ENCODE data around the gene VKORC1.

VKORC1 gene

DNA sequence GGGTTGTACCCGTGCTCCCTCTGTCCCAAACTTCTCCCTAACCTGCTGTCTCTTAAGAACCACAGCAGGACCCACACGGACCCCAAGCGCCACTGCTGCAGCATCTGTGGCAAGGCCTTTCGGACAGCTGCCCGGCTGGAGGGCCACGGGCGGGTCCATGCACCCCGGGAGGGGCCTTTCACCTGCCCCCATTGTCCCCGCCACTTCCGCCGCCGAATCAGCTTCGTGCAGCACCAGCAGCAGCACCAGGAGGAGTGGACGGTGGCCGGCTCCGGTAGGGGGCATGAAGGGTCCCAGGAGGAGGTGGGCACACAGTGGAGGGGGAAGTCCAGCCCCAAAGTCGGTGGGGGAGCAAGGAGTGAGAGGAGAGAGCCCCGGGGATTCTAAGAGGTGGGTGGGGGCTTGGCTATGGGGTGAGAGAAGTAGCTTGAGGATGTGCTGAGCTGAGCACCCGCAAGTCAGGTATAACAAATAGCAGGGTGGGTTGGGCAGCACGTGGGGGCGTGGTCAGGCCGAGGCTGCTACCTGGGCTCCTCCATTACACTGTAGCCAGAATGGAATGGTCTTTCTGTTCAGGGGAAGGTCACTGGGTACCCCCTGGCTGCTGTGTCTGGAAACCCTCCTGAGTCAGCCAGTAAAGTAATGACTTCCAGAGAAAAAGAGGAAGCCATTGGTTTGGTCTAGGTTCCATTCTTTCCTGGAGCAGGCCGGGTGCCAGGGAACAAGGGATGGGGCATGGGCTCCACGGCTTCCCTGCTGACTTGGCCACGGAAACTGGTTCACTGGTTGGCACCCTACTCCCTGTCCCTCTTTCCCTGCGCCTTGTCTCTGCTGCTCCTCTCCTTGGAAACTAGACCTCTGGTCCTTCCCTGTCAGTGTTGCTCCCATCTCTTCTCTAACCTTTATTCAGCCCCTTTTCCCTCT is 12.9 kb downstream of the VKORC1 start:
- DNase-seq: no peak

DNA sequence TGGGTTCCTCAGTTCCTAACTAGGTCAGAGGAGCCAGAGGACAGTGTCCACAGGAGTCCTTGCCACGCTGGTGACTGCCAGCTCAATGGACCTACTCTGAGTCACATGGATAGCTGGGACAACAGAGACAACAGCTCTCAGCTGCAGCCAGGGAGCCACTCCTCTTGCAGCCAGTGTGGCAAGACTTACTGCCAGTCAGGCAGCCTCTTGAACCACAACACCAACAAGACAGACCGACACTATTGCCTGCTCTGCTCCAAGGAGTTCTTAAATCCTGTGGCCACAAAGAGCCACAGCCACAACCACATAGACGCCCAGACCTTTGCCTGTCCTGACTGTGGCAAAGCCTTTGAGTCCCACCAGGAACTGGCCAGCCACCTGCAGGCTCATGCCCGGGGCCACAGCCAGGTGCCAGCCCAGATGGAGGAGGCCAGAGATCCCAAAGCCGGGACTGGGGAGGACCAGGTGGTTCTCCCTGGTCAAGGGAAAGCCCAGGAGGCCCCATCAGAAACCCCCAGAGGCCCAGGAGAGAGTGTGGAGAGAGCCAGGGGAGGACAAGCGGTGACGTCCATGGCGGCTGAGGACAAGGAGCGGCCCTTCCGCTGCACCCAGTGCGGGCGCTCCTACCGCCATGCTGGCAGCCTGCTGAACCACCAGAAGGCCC is 13.7 kb downstream of the VKORC1 start:
- DNase-seq: no peak

GRCh38 chr16:31080035-31080629 is 14.5 kb downstream of the VKORC1 start:
- no peak for DNase-seq

DNA sequence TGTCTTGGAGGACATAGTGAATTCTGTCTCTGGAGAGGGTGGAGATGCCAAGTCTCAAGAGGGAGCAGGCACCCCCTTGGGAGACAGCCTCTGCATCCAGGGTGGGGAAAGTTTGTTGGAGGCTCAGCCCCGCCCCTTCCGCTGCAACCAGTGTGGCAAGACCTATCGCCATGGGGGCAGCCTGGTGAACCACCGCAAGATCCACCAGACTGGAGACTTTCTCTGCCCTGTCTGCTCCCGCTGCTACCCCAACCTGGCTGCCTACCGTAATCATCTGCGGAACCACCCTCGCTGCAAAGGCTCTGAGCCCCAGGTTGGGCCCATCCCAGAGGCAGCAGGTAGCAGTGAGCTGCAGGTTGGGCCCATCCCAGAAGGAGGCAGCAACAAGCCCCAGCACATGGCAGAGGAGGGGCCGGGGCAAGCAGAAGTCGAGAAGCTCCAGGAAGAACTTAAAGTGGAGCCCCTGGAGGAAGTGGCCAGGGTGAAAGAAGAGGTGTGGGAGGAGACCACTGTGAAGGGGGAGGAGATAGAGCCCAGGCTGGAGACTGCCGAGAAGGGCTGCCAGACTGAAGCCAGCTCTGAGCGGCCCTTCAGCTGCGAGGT is 15.2 kb downstream of the VKORC1 start:
- DNase-seq: no peak

DNA sequence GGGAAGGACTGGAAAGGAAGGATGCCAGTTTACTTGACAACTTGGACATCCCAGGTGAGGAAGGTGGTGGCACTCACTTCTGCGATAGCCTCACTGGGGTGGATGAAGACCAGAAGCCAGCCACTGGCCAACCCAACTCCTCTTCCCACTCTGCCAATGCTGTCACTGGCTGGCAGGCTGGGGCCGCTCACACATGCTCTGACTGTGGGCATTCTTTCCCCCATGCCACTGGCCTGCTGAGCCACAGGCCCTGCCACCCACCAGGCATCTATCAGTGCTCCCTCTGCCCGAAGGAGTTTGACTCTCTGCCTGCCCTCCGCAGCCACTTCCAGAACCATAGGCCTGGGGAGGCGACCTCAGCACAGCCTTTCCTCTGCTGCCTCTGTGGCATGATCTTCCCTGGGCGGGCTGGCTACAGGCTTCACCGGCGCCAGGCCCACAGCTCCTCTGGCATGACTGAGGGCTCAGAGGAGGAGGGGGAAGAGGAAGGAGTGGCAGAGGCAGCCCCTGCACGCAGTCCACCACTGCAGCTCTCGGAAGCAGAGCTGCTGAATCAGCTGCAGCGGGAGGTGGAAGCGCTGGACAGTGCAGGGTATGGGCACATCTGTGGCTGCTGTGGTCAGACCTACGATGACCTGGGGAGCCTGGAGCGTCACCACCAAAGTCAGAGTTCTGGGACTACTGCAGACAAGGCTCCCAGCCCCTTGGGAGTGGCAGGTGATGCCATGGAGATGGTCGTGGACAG is 15.8 kb downstream of the VKORC1 start:
- DNase-seq: no peak

- DNase-seq: no peak
Measured at GRCh38 chr16:31077592-31078396, 16.8 kb downstream of the VKORC1 start.

- no peak for DNase-seq
Measured at GRCh38 chr16:31077024-31077423, 17.6 kb downstream of the VKORC1 start.

DNA sequence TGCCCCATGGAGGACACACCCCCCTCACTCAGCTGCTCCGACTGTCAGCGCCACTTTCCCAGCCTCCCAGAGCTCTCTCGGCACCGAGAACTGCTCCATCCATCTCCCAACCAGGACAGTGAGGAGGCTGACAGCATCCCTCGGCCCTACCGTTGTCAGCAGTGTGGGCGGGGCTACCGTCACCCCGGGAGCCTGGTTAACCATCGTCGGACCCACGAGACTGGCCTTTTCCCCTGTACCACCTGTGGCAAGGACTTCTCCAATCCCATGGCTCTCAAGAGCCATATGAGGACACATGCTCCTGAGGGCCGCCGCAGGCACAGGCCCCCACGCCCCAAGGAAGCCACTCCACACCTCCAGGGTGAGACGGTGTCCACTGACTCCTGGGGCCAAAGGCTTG is 18.3 kb downstream of the VKORC1 start:
- no peak for DNase-seq

DNA sequence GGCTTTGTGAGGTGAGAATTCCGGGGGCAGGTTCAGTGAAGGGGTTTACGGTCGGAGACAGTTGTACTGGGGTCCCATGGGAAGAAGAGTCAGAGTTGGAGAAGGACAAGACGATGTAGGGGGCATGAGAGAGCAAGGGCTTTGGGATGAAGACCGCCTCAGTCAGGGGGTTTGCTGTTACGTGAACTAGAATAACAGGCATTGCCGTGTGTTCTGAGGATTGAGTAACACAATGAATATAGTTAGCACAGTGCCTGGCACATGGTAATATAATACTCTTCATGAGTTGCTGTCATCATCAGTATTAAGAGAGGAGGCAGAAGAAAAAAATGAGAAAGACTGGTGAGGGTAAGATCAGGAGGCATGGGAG is 19.8 kb downstream of the VKORC1 start:
- DNase-seq: no peak

GRCh38 chr16:31073970-31074813 is 20.4 kb downstream of the VKORC1 start, which contains the start of the genes ZNF646 and ZNF668:
Gene ZNF646 (plus strand): TSS chr16:31074422. CDS start chr16:31076325, 1,903 bp downstream.
Gene ZNF668 (minus strand): TSS chr16:31074240. CDS start chr16:31064459, 9,781 bp downstream.
- DNase-seq: peak; percentile 98

DNA sequence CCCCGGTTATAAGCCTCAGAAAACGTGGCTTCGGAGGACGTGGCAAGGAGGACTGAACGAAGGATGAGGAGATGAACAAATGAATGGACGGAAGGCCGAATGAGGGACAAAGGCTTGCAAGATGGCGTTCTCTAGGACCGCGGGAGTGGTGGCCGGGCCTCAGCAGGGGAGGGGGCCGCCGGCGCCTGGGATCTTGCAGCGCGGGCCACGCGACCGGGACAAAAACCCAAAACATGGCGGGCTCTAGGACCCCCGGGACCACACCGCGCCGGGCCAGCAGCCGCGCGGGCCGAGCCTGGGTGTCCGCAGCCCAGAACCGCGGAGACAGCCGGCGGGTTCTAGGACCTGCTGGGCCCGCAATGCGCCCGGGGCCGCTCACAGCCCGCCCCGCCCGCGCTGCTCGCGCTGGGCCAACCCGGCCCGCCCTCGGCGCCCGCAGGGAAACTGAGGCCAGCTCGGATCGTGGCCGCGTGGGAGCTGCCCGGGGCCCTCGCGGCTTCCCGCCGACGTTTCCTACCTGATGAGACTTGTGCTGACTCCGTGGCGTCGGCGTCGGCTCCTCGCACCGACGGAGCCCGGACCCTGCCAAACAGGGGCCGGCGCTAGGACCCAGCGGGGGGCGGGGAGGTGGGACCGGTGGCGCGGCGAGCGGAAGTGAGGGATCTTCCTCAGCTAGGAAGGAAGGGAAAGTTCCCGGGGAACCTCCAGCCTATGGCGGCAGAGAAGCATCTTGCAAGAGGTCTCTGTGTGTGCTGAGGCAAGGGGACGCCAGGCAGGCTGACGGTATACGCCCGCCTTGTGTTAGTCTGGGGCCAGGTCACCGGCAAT is 21.2 kb downstream of the VKORC1 start:
- peak; percentile 87 for DNase-seq

GRCh38 chr16:31072540-31073141 is 22.0 kb downstream of the VKORC1 start:
- DNase-seq: peak; percentile 37

- DNase-seq: no peak
Measured at GRCh38 chr16:31071861-31072260, 22.7 kb downstream of the VKORC1 start.

GRCh38 chr16:31067342-31067741 is 27.3 kb downstream of the VKORC1 start:
- DNase-seq: no peak

DNA sequence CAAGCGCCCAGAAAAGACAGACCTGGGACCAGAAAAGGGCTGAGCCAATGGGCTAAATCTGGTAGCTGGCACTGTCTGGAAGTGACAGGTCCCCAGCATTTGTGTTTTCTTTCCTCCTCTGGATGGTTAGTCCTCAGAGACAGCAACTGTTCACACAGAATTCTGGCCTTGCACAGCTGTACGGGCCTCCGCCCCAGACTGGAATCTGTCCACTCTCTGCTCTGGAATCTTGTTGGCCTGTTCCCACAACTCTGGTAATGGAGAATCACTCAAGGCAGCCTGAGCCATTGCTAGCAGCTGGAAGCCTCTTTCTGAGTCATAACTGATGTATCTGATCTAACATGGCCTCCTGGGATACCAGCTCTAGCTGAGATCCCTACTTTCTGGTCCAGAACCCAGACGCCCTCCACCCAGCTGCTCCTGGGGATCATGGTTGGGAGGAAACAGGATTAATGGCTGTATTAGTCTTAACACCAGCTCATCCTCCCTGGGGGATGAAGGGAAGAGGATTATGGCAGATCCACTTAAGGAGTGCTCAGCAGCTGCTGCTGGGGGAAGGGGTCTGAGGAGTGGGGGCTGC is 29.6 kb downstream of the VKORC1 start:
- no peak for DNase-seq

DNA sequence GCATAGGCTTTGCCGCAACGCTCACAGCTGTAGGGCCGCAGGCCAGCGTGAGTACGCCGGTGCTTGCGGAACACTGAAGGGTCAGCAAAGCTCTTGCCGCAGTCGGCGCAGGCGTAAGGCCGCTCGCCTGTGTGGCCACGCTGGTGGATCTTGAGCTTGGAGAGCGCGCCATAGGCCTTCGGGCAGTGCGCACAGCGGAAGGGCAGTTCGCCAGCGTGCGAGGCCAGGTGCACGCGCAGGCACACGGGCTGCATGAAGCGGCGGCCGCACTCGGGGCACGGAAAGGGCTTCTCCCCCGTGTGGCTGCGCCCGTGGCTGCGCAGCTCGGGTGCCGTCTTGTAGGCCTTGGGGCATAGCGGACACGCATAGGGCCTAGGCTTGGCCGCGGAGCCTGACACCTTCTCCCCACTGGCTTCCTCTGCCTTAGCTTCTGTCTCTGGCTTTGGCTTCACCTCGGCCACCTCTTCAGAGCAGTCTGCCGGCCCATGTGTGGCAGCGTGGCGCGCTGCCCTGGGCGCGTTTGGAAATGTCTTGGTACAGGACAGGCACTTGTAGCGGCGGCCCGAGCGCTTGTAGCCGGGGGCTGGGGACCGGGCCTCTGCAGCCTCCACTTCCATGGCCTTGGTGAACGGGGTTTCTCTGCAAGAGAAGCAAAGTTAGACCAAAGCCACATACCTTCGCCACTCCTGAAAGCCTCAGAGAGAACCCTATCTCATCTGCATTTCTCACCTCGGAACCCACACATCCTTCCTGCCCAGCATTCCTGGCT is 30.6 kb downstream of the VKORC1 start:
- peak; percentile 36 for DNase-seq

- no peak for DNase-seq
Measured at GRCh38 chr16:31063495-31063842, 31.1 kb downstream of the VKORC1 start.

GRCh38 chr16:31061813-31062440 is 32.7 kb downstream of the VKORC1 start:
- DNase-seq: no peak

All from CD4-positive, alpha-beta T cell treated with Interleukin-10 for 1 hour (primary cell).